Dedifferentiated amniotic fluid mesenchymal stem cell (primary cell): Measurements from ENCODE around the gene DUSP1.

Experiments
- DNase-seq: peaks from one replicate; pipeline ENCODE4 v3.0.0-alpha.2; 2016; ENCODE audit errors: extremely low spot score

The DUSP1 gene

GRCh38 chr5:172744123-172745104, 26.6 kb downstream of the DUSP1 start:
- DNase-seq, result no peak

GRCh38 chr5:172743112-172743959, 27.7 kb downstream of the DUSP1 start:
- no peak for DNase-seq

DNA sequence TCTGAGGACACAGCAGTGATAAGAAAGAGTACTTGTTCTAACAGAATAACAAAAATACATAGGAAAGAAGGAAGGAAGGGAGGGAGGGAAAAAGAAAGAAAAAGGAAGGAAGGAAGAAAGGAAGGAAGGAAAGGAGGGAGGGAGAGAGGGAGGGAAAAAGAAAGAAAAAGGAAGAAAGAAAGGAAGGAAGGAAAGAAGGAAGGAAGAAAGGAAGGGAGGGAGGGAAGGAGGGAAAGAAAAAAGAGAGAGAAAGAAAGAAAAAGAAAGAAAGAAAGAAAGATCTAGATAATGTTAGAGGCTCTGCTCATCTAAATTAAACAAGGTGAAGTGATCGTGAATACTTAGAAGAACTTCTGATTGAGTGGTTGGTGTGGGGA, 29.8 kb downstream of the DUSP1 start:
- DNase-seq, result no peak

DNA sequence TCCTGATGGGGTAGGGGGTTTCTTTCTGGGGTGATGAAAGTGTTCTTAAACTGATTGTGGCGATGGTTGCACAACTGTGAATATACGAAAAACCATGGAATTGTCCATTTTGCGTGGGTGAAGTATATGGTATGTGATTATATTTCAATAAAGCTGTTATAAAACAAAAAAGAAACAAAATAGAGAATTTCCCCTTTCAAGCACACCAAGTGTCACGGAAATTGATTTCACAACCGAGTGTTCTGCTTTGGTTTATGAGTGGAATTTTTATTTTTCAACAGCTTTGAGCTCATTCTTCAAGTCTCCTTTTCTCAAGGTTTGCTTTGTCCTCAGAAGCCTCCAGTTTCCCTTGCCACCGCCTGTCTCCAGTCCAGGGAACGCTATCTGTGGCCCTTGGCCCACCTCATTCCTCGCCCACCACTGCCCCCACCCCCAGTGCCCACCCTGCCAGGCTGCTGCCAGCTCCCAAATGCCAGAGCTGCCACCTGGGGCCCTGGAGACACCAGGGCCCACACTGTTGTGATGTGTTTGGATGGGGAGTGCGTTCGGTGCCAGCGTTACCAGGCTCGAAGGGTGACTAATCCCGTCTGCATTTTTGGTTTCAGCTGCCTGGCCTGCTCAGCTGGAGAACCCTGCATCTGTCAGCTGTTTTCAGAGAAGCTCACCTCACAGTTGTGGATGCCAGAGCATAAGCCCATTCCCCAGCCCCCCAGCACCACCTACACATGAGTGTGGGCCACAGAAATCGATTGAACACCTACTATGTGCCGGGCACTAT, 30.4 kb downstream of the DUSP1 start:
- peak; percentile 94 for DNase-seq

GRCh38 chr5:172739375-172739774, 31.6 kb downstream of the DUSP1 start:
- DNase-seq, result no peak

DNA sequence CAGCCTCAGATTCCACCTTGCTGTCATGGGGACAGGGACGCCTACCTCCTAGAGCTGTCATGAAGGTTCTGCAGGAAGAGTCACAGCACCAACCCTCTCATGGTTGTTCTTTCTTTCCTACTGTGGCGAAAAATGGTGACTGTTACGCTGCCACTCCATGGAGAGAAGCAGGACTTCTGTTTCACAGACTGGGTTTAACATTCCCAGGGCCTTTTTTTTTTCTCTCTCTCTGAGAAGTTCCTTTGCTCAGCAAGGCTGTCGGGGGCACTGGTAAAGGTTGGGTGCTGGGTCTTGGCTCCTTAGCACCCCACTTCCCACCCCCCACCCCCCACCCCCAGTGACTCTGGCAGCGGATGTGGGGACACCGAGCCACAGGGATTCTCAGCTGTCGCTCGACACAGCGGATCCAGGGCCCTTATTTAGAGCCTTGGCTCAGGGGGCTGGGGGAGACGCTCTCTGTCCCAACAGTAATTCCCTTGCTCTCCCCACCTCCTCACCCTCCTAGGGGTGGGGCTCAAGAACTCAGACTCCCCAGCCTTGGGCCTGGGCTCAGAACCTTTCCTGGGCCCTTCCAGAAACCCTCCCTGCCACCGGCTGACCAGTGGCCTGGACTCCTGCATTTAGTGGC, 34.4 kb downstream of the DUSP1 start:
- no peak for DNase-seq

DNA sequence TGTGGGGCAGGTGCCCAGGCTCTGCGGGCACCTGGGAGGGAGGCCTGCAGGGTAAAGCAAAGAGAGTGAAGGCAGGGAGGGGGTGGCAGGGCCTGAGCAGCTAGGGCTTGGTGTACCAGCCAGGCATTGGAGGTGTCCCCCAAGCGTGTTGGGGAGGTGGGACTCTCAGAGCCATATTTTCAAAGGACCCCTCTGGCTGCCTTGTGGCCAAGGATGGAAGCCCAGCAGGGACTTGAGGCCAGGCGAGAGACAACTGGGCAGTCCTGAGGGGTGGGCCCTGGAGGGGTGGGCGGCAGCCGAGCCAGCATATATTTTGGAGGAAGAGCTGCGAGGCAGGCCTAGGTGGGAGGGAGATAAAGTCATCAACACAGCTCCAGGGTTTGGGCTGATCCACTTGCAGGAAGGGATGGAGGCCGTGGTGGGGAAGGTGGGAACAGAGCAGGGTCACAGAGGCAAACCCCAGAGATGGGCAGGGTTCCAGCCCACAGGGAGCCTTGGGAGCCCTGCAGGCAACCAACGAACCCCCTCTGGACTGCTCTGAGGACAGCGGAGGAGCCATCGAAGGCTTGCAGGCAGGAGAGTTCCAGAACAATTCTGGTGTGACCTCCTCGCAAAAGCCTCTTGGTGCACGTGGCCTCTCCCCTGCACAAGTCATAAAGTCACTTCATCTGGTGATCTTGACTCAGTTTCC, 35.7 kb downstream of the DUSP1 start:
- DNase-seq, result no peak

DNA sequence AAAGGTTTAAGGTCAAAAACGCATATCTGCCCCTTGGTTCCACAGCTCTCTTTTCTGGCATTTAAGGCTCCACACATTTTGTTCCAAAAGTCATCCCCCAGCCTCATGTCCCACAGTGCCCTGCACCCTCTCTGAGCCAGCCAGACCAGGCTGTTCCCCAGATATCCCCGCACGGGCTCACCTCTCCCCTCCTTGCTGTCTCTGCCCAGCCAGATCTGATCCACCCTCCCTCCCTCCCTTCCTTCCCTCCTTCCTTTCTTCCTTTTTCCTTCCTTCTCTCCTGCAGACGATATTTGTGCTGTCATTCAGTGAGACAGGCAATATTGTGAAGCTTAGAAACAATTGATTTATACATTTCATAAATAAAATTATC, 37.0 kb downstream of the DUSP1 start:
- DNase-seq, result no peak

DNA sequence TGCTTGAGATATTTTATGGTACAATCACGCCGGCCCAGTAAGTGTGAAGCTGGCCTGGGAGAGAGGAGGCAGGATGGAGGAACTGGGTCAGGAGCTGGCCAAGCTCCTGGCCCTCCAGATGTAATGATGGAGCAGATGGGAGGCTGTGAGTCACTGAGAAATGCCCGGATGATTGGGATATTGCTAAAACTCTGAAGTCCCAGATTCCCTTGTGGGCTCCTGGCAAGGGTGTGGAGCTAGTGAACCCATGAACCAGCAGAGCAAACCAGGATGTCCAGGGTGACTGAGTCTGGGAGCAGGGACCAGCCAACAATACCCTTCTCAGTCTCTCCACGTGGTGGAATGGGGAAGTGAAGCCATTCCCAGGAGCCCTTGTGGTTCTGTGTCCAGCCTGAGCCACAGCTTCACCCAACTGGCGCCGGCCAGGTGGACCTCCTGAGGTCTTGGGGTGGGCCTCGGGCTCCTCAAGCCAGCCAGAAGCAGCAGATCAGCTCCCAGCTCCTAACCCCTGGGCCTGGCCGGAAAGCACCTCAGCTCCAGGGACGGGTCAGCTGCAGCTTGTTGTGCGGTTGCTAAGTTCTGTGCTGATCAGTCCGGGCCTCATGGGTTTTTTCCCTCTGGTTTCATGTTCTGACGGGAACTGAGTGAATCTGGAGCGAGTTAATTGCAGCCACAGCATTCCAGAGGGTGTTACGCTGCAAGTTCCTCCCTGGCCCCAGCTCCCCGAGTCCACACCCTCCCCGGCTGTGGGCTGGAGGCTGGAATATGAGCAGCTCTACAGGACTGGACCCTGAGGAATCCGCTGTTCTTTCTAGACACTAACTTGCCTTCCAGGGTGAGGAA, 37.6 kb downstream of the DUSP1 start:
- DNase-seq, result peak; percentile 97

- no peak for DNase-seq
Measured at GRCh38 chr5:172732201-172732865, 38.7 kb downstream of the DUSP1 start.

GRCh38 chr5:172731680-172732074, 39.3 kb downstream of the DUSP1 start:
- no peak for DNase-seq

DNA sequence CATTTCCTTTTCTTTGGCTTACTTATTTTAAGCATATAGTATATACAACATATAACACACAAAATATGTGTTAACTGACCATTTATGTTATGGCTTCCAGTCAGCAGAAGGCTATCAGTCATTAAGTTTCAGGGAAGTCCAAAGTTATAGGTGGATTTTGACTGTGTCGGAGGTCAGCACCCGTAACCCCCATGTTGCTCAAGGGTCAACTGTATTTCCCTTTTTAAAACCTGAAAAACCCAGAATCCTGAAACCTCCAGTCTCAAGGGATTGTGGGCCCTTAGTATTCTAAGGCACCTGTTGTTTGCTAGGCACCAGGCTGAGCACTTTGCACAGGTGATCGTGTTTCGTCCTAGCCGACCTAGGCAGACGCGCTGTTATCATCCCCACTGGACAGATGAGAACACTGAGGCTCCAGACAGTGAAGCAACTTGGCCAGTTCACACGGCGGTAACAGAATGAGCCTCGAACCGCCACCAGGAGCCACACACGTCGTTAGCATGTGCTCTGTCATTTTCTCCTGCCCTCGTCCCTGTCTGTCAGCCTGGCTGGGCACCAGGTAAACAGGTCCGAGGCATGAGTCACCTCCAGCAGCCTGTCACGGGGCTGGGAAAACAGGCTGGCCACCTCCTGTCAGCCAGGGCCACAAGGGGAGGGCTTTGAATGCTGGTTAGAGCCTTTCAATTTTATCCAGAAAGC, 39.9 kb downstream of the DUSP1 start:
- no peak for DNase-seq

GRCh38 chr5:172730222-172730621, 40.8 kb downstream of the DUSP1 start:
- no peak for DNase-seq

GRCh38 chr5:172729588-172729987, 41.4 kb downstream of the DUSP1 start:
- DNase-seq, result no peak

GRCh38 chr5:172728481-172729241, 42.3 kb downstream of the DUSP1 start:
- no peak for DNase-seq

DNA sequence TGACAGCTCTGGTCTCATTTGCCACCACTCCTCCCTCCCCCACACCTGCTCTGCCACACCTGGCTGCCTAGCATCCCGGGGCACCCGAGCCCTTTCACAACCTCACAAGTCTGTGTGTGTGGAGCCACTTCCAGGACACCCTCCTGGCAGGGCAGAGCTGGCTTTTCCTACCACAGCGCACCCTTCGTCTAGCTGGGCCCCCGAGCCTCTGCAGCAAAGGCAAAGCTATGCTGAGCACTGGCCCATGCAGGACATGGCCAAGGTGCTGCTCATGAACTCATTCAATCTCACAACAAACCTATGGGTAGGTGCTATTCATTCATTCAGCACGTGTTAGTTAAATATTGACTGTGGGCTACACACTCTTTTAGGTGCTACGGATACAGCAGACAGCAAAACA, 43.4 kb downstream of the DUSP1 start:
- DNase-seq, result no peak

DNA sequence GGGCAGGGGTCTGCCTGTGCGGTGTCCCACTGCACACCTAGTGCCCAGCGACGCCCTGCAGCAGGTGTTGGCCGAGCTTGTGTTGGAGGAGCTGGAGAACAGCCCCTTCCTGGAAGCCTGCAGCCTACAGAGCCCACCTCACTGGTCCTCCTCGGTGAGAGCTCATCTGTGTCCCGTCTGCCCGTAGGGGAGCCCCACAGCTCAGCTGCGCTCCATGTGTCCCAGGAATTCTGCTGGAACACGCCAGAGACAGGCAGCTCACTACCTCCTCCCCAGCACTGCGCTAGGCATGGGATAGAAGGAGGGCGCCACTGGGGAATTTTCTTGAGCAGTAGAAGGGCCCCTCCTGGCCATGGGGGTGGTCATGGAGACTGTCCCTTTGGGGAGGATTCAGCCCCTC, 44.0 kb downstream of the DUSP1 start:
- DNase-seq, result no peak

DNA sequence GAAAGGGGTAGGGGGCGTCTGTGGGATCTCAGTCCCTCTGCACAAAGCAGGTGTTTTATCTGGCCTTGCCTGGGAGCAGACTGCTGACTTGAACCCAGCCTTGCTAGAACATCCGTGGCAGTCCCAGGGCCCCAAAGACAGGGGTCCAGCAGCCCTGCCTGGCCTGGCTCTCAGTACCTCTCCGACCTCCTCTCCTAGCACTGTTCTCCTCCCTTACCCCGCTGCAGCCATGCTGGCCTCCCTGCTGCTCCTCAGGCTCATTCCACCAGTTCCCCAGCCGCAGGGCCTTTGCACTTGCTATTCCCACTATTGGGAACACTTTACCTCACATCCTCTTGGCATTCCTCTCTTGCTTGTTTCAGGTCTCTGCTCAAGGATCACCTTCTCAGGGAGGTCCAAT, 45.2 kb downstream of the DUSP1 start:
- no peak for DNase-seq
